ENCODE measurements around the gene NQO2. TPM values are rescaled to one million over a fixed set of nuclear protein-coding genes. Genes with fewer than 3 reads are reported as not detected.

Gene NQO2, protein sequence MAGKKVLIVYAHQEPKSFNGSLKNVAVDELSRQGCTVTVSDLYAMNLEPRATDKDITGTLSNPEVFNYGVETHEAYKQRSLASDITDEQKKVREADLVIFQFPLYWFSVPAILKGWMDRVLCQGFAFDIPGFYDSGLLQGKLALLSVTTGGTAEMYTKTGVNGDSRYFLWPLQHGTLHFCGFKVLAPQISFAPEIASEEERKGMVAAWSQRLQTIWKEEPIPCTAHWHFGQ
- total RNA-seq, result 22.4 TPM
- long read RNA-seq, full-length matches to known transcripts, result 11 of 33 reads
- long read RNA-seq, partial matches to known transcripts, result 0 of 33 reads
- long read RNA-seq, other reads (novel, unspliced or antisense), result 22 of 33 reads

DNA sequence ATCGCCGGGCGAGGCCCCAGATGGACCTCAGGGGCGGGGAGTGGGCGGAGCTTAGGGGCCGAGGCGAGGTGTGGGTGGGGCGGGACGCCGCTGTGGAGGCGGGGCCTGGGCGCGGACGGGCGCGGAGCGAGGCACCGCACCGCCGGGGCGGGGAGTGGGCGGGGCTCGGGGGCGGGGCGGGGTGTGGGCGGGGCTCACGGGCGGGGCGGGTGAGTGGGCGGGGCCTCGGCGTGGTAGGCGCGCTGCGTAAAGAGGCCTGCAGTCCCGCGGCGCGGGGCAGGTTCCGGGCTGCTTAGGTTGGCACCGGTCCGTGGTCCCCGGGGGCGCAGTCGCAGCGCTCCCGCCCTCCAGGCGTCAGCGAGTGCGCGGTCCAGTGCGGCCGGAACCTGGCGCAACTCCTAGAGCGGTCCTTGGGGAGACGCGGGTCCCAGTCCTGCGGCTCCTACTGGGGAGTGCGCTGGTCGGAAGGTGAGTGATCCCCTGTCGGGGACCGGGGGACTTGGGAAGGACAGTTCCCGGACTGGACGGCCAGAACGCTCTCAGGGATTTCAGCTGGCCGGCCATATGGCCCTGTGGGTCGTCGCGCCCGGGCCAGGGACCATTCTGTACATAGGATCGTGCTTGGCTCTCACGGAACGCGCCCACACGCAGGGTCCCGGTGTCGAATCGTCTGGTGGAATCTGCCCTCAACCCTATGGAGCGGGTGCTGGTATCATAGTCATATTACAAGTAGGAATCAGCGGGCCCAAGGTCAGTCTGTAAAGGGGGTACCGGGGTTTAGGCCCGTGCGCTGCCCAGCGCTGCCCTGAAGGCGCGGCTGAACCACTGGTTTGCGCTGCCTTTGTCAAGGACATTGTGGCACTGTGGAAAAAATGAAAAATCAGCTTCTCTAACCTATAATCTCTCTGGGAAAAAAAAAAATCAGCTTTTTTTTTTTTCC, at the start of gene NQO2:
NQO2 (plus strand) TSS at position 277 of the 940 bp plus-strand sequence. CDS start 6,659 bp downstream, outside the sequence.
- H3K9me3 ChIP-seq, result no peaks in the 10 kb centered on the region
- intact Hi-C loops (cut with DNase I), result no loop called here
- H3K27ac ChIP-seq, result peak within 1 kb of the TSS; percentile 91
- peaks cover 7% of the 10 kb centered on the region for H3K36me3 ChIP-seq
- H3K4me3 ChIP-seq, result peak within 1 kb of the TSS; percentile 86
- peaks cover 19% of the 10 kb centered on the region for H3K4me1 ChIP-seq
- DNase-seq (peak; percentile 94), ATAC-seq (peak; percentile 97 to 98)
- TF ChIP-seq, protein P1, sequence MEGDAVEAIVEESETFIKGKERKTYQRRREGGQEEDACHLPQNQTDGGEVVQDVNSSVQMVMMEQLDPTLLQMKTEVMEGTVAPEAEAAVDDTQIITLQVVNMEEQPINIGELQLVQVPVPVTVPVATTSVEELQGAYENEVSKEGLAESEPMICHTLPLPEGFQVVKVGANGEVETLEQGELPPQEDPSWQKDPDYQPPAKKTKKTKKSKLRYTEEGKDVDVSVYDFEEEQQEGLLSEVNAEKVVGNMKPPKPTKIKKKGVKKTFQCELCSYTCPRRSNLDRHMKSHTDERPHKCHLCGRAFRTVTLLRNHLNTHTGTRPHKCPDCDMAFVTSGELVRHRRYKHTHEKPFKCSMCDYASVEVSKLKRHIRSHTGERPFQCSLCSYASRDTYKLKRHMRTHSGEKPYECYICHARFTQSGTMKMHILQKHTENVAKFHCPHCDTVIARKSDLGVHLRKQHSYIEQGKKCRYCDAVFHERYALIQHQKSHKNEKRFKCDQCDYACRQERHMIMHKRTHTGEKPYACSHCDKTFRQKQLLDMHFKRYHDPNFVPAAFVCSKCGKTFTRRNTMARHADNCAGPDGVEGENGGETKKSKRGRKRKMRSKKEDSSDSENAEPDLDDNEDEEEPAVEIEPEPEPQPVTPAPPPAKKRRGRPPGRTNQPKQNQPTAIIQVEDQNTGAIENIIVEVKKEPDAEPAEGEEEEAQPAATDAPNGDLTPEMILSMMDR (IDR thresholded peaks at IDR 0.05), result no peak
- H3K27me3 ChIP-seq (ENCODE audit: low read depth), result no peaks in the 10 kb centered on the region

- peaks cover 76% of the 10 kb centered on the region for H3K36me3 ChIP-seq
- peaks cover 21% of the 10 kb centered on the region for H3K4me1 ChIP-seq
- no peak for ATAC-seq
- intact Hi-C loops (cut with DNase I), result no loop called here
- no peak for DNase-seq
- no peaks in the 10 kb centered on the region for H3K9me3 ChIP-seq
- H3K4me3 ChIP-seq, result no peak overlapping the region
- TF ChIP-seq, protein P1 (IDR thresholded peaks at IDR 0.05), result no peak
- no peak overlapping the region for H3K27ac ChIP-seq
- H3K27me3 ChIP-seq (ENCODE audit: low read depth), result no peaks in the 10 kb centered on the region
These were observed 49.0 kb upstream of the NQO2 start for GRCh38 chr6:2950713-2951112.

- ATAC-seq, result peak; percentile 49 to 63
- H3K27ac ChIP-seq, result peak overlapping the region; percentile 62
- no peaks in the 10 kb centered on the region for H3K27me3 ChIP-seq (ENCODE audit: low read depth)
- H3K4me3 ChIP-seq, result no peak overlapping the region
- H3K4me1 ChIP-seq, result peaks cover 23% of the 10 kb centered on the region
- TF ChIP-seq, protein P1 (IDR thresholded peaks at IDR 0.05), result no peak
- intact Hi-C loops (cut with DNase I), result no loop called here
- peak; percentile 68 for DNase-seq
- H3K9me3 ChIP-seq, result no peaks in the 10 kb centered on the region
- peaks cover 84% of the 10 kb centered on the region for H3K36me3 ChIP-seq
These were observed 48.0 kb upstream of the NQO2 start for GRCh38 chr6:2951728-2952127.

GRCh38 chr6:2952557-2953095, 47.1 kb upstream of the NQO2 start:
- peak; percentile 86 for DNase-seq
- peak overlapping the region; percentile 22 for H3K4me3 ChIP-seq
- H3K27me3 ChIP-seq (ENCODE audit: low read depth), result no peaks in the 10 kb centered on the region
- H3K4me1 ChIP-seq, result peaks cover 31% of the 10 kb centered on the region
- H3K27ac ChIP-seq, result peak overlapping the region; percentile 62
- no peaks in the 10 kb centered on the region for H3K9me3 ChIP-seq
- H3K36me3 ChIP-seq, result peaks cover 81% of the 10 kb centered on the region
- intact Hi-C loops (cut with DNase I), result no loop called here
- TF ChIP-seq, protein P1 (IDR thresholded peaks at IDR 0.05), result peak; percentile 96
- peak; percentile 94 to 95 for ATAC-seq

DNA sequence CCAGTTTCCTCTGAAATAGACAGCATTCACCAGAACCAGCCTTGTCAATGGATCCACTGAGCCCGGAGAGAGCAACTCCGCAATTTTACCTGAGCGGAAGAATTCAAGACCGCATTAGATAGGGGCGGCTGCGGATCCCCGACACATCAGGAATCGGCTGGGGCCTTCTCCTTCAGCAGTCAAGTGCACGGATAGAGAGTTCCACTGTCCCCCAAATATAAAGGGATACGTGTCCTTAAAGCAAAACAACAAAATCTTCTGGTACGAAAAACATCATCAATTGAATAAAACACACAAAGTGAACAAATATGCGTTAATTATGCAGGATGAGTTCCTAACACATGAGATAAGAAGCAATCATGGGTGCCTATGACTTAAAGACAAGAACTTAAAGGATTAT, 46.6 kb upstream of the NQO2 start:
- TF ChIP-seq, protein P1 (IDR thresholded peaks at IDR 0.05), result no peak
- Histone ChIP-seq H3K36me3 (peaks cover 76% of the 10 kb centered on the region), H3K27ac (peak overlapping the region; percentile 62), H3K4me3 (peak overlapping the region; percentile 22), H3K27me3 (ENCODE audit: low read depth) (no peaks in the 10 kb centered on the region), H3K9me3 (no peaks in the 10 kb centered on the region), H3K4me1 (peaks cover 36% of the 10 kb centered on the region)
- DNase-seq, result no peak
- intact Hi-C loops (cut with DNase I), result no loop called here
- no peak for ATAC-seq

Measured in lower lobe of right lung (tissue), 2 donors.